Pancreas (tissue), 10 donors: ENCODE data around the gene CPTP. TPM values are rescaled to one million over a fixed set of nuclear protein-coding genes. Genes with fewer than 3 reads are reported as not detected.
A peak's percentile ranks its signal among the peaks of the same experiment; 100 is the strongest.

ENCODE experiments used
- ATAC-seq, 4 donors: fragments of 200-7000 bp; cut with Tn5 transposase; one replicate each; pipeline versions ENCODE4 v1.8.0 to v1.9.1; 2020; ENCODE audit warnings: mild to moderate bottlenecking in 4 of 4, moderate library complexity in 4 of 4
- DNase-seq, 6 donors: peaks; one replicate each; pipeline ENCODE4 v3.0.0-alpha.2; 2020
- FAIRE-seq: peaks from 2 replicates; lab custom pipeline; 2012; peaks lifted over from hg19 to GRCh38; lab: Jason Lieb, UNC
- H3K27ac ChIP-seq, 4 donors: fragments of 200-600 bp; sonication (generic); 1 replicate in 3 of 4; 2 replicates in 1 of 4; pipeline versions ENCODE4 v1.5.0 to v1.8.0; 2020
- H3K27me3 ChIP-seq, 4 donors: fragments of 200-600 bp; one replicate each; pipeline ENCODE4 v1.8.0; 2021
- H3K36me3 ChIP-seq, 3 donors: fragments of 200-600 bp; sonication (generic) in 1 of 3; one replicate each; pipeline versions ENCODE4 v1.5.0 to v1.8.0; 2020 to 2021
- H3K4me1 ChIP-seq, 3 donors: fragments of 200-600 bp; one replicate each; pipeline ENCODE4 v1.8.0; 2021
- H3K4me3 ChIP-seq, 4 donors: fragments of 200-600 bp; sonication (generic) in 2 of 4; one replicate each; pipeline versions ENCODE4 v1.5.0 to v1.8.0; 2020 to 2021
- H3K9me3 ChIP-seq, 4 donors: fragments of 200-600 bp; one replicate each; pipeline ENCODE4 v1.8.0; 2021
- WGBS, 2 donors: extraction: QIAGEN DNeasy Blood & Tissue Kit; methylation state at CpG; one replicate each; pipeline ENCODE4 v1.1.7; 2013; 5-methylcytosine and 5-hydroxymethylcytosine counted together
- intact Hi-C, 3 donors: fragments of 100-400 bp; cut with DNase I; formaldehyde crosslinking; loops; one replicate each; pipeline versions ENCODE4 v1.11.1 to v1.14.2; 2022
- polyA plus RNA-seq, 2 donors: library from polyadenylated mRNA; stranded (reverse); fragments of 200-250 nt; gene quantifications; one replicate each; pipeline ENCODE4 v1.2.3, GENCODE V29; 2013
- total RNA-seq, 6 donors: library from RNA; stranded (reverse); fragmentation: NEBNext Ultra II Directional in 4 of 6; extraction: Animal tissue kit (Norgen Biotek cat#: 25700) in 4 of 6; gene quantifications; one replicate each; pipeline versions ENCODE4 v1.2.1 to v1.2.4, GENCODE V29; 2021 to 2023
- TF ChIP-seq, protein P1 (sequence below), 4 donors: fragments of 200-600 bp; sonication (generic) in 3 of 4; IDR thresholded peaks; one replicate each; pipeline versions ENCODE4 v1.5.0 to v1.8.0; 2021; ENCODE audit warnings: antibody characterized with exemption in 4 of 4
- donor health status: healthy with polysubstance abuse.
- donor health status: DM: no; HTN: no; CAD: no; lungs with moderate emphysema.
- donor health status: DM: no; HTN: no; CAD: no.
- donor health status: control.
- donor health status: control.
- donor health status: Bipolar disorder and iron deficiency.
- donor health status: DM: yes; HTN: yes; CAD: no.
- donor health status: DM: no; HTN: no; CAD: no.
- donor health status: DM: no; HTN: no; CAD: no.
- donor health status: DM: yes; HTN: yes; CAD: no.

CPTP gene
- total and polyA plus RNA-seq, 8 donors = 8.0 to 22.0 (median 11.2) TPM

- intact Hi-C loops = no loop called here
- peaks cover 5 to 11% (median 8%) of the 10 kb centered on the region in 3 donors for H3K4me1 ChIP-seq
- TF ChIP-seq, protein P1, sequence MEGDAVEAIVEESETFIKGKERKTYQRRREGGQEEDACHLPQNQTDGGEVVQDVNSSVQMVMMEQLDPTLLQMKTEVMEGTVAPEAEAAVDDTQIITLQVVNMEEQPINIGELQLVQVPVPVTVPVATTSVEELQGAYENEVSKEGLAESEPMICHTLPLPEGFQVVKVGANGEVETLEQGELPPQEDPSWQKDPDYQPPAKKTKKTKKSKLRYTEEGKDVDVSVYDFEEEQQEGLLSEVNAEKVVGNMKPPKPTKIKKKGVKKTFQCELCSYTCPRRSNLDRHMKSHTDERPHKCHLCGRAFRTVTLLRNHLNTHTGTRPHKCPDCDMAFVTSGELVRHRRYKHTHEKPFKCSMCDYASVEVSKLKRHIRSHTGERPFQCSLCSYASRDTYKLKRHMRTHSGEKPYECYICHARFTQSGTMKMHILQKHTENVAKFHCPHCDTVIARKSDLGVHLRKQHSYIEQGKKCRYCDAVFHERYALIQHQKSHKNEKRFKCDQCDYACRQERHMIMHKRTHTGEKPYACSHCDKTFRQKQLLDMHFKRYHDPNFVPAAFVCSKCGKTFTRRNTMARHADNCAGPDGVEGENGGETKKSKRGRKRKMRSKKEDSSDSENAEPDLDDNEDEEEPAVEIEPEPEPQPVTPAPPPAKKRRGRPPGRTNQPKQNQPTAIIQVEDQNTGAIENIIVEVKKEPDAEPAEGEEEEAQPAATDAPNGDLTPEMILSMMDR (IDR thresholded peaks at IDR 0.05) = no peak
- H3K27me3 ChIP-seq = no peaks in the 10 kb centered on the region
- no peaks in the 10 kb centered on the region for H3K9me3 ChIP-seq
- ATAC-seq (no peak), DNase-seq (no peak), FAIRE-seq (no peak)
- no peak overlapping the region for H3K27ac ChIP-seq
- no peak overlapping the region for H3K4me3 ChIP-seq
- no peaks in the 10 kb centered on the region for H3K36me3 ChIP-seq
- WGBS, 2 donors = 29 to 32% methylated on average over 15 of the region's 15 CpGs
Observed at GRCh38 chr1:1330366-1331067, 5.9 kb downstream of the CPTP start.

GRCh38 chr1:1331068-1331965, 6.7 kb downstream of the CPTP start, which contains the start of gene TAS1R3:
TSS of gene TAS1R3 (plus strand) at chr1:1331280. CDS start at chr1:1331346, 66 bp downstream.
- Histone ChIP-seq H3K4me1 (peaks cover 0 to 3% (median under 1%) of the 10 kb centered on the region in 3 donors), H3K36me3 (no peaks in the 10 kb centered on the region), H3K27ac (no peak within 1 kb of the TSS), H3K27me3 (no peaks in the 10 kb centered on the region), H3K9me3 (no peaks in the 10 kb centered on the region), H3K4me3 (no peak within 1 kb of the TSS)
- intact Hi-C loops = no loop called here
- ATAC-seq (no peak), FAIRE-seq (no peak), DNase-seq (no peak)
- TF ChIP-seq, protein P1 (IDR thresholded peaks at IDR 0.05) = no peak
- 58 to 63% methylated on average over 38 to 41 of the region's 41 CpGs for WGBS, 2 donors

DNA sequence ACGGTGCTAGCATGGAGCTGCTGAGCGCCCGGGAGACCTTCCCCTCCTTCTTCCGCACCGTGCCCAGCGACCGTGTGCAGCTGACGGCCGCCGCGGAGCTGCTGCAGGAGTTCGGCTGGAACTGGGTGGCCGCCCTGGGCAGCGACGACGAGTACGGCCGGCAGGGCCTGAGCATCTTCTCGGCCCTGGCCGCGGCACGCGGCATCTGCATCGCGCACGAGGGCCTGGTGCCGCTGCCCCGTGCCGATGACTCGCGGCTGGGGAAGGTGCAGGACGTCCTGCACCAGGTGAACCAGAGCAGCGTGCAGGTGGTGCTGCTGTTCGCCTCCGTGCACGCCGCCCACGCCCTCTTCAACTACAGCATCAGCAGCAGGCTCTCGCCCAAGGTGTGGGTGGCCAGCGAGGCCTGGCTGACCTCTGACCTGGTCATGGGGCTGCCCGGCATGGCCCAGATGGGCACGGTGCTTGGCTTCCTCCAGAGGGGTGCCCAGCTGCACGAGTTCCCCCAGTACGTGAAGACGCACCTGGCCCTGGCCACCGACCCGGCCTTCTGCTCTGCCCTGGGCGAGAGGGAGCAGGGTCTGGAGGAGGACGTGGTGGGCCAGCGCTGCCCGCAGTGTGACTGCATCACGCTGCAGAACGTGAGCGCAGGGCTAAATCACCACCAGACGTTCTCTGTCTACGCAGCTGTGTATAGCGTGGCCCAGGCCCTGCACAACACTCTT, 7.6 kb downstream of the CPTP start:
- H3K27ac ChIP-seq = no peak overlapping the region
- no peak for ATAC-seq
- TF ChIP-seq, protein P1 (IDR thresholded peaks at IDR 0.05) = no peak
- H3K27me3 ChIP-seq = no peaks in the 10 kb centered on the region
- intact Hi-C loops = no loop called here
- WGBS, 2 donors = 71 to 73% methylated on average over 42 to 57 of the region's 57 CpGs
- H3K4me1 ChIP-seq = no peaks in the 10 kb centered on the region
- H3K9me3 ChIP-seq = no peaks in the 10 kb centered on the region
- H3K4me3 ChIP-seq = no peak overlapping the region
- FAIRE-seq = no peak
- H3K36me3 ChIP-seq = peaks cover 0 to 4% (median 0%) of the 10 kb centered on the region in 3 donors
- no peak for DNase-seq

DNA sequence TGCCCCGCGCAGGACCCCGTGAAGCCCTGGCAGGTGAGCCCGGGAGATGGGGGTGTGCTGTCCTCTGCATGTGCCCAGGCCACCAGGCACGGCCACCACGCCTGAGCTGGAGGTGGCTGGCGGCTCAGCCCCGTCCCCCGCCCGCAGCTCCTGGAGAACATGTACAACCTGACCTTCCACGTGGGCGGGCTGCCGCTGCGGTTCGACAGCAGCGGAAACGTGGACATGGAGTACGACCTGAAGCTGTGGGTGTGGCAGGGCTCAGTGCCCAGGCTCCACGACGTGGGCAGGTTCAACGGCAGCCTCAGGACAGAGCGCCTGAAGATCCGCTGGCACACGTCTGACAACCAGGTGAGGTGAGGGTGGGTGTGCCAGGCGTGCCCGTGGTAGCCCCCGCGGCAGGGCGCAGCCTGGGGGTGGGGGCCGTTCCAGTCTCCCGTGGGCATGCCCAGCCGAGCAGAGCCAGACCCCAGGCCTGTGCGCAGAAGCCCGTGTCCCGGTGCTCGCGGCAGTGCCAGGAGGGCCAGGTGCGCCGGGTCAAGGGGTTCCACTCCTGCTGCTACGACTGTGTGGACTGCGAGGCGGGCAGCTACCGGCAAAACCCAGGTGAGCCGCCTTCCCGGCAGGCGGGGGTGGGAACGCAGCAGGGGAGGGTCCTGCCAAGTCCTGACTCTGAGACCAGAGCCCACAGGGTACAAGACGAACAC, 8.3 kb downstream of the CPTP start:
- 60 to 74% methylated on average over 48 of the region's 48 CpGs for WGBS, 2 donors
- intact Hi-C loops = no loop called here
- no peaks in the 10 kb centered on the region for H3K27me3 ChIP-seq
- H3K36me3 ChIP-seq = peaks cover 0 to 5% (median 1%) of the 10 kb centered on the region in 3 donors
- no peak overlapping the region for H3K27ac ChIP-seq
- TF ChIP-seq, protein P1 (IDR thresholded peaks at IDR 0.05) = no peak
- H3K4me3 ChIP-seq = no peak overlapping the region
- H3K9me3 ChIP-seq = no peaks in the 10 kb centered on the region
- DNase-seq (no peak), ATAC-seq (peak in 3 of 4 donors; percentile 3 to 8 (median 6)), FAIRE-seq (no peak)
- no peaks in the 10 kb centered on the region for H3K4me1 ChIP-seq
